GM18507 (cell line): Measurements from ENCODE around the gene CLK4.
A peak's percentile ranks its signal among the peaks of the same experiment; 100 is the strongest.

Experiments
- DNase-seq: peaks from one replicate; pipeline ENCODE4 v3.0.0; 2011; ENCODE audit warnings: low read depth; ENCODE audit not compliant: insufficient read length; ENCODE audit errors: extremely low spot score
- FAIRE-seq: peaks from 2 replicates; lab custom pipeline; 2011; peaks lifted over from hg19 to GRCh38; lab: Jason Lieb, UNC

Gene CLK4

GRCh38 chr5:178640331-178641045 is 13.6 kb upstream of the CLK4 start:
- no peak for FAIRE-seq
- no peak for DNase-seq

GRCh38 chr5:178637356-178638074 is 10.7 kb upstream of the CLK4 start:
- FAIRE-seq = no peak

GRCh38 chr5:178632285-178632684 is 5.4 kb upstream of the CLK4 start:
- FAIRE-seq (no peak), DNase-seq (no peak)

More at GRCh38 chr5:178637356-178638074, 10.7 kb upstream of the CLK4 start:
- DNase-seq = no peak

- no peak for DNase-seq
- FAIRE-seq = no peak
These were observed 4.1 kb upstream of the CLK4 start for GRCh38 chr5:178630951-178631350.

- DNase-seq (no peak), FAIRE-seq (no peak)
These were observed 3.7 kb upstream of the CLK4 start for GRCh38 chr5:178630475-178630930.

GRCh38 chr5:178627259-178627598 is 379 bp upstream of the CLK4 start:
- DNase-seq = no peak
- no peak for FAIRE-seq

- DNase-seq = peak; percentile 5
- FAIRE-seq = peak; percentile 58
These were observed 969 bp downstream of the CLK4 start for GRCh38 chr5:178625679-178626483.

- FAIRE-seq (no peak), DNase-seq (no peak)
These were observed 2.0 kb downstream of the CLK4 start for GRCh38 chr5:178624631-178625546.

- DNase-seq (no peak), FAIRE-seq (no peak)
These were observed 4.1 kb downstream of the CLK4 start for GRCh38 chr5:178622679-178623247.

GRCh38 chr5:178619390-178619789 is 7.5 kb downstream of the CLK4 start:
- FAIRE-seq (no peak), DNase-seq (no peak)

GRCh38 chr5:178612299-178612698 is 14.6 kb downstream of the CLK4 start:
- DNase-seq (no peak), FAIRE-seq (no peak)

- FAIRE-seq = no peak
- no peak for DNase-seq
These were observed 20.6 kb downstream of the CLK4 start for GRCh38 chr5:178606269-178606668.

- DNase-seq (no peak), FAIRE-seq (no peak)
These were observed 21.1 kb downstream of the CLK4 start for GRCh38 chr5:178605788-178606187.

- FAIRE-seq (no peak), DNase-seq (no peak)
These were observed 24.1 kb downstream of the CLK4 start for GRCh38 chr5:178602752-178603151.

- FAIRE-seq (no peak), DNase-seq (no peak)
These were observed 31.1 kb downstream of the CLK4 start for GRCh38 chr5:178595750-178596149.

- DNase-seq (no peak), FAIRE-seq (no peak)
These were observed 31.7 kb downstream of the CLK4 start for GRCh38 chr5:178595150-178595549.

- FAIRE-seq (no peak), DNase-seq (no peak)
These were observed 35.9 kb downstream of the CLK4 start for GRCh38 chr5:178590924-178591423.

GRCh38 chr5:178590141-178590923 is 36.5 kb downstream of the CLK4 start, which contains the start of gene COL23A1:
COL23A1 (minus strand) TSS chr5:178590393.
- DNase-seq = no peak
- no peak for FAIRE-seq
